ENCODE results near the gene EIF5A2. TPM values are rescaled to one million over a fixed set of nuclear protein-coding genes. Genes with fewer than 3 reads are reported as not detected.

The EIF5A2 gene
- total and polyA plus RNA-seq, 12 donors = 1.6 to 14.8 (median 8.5) TPM

DNA sequence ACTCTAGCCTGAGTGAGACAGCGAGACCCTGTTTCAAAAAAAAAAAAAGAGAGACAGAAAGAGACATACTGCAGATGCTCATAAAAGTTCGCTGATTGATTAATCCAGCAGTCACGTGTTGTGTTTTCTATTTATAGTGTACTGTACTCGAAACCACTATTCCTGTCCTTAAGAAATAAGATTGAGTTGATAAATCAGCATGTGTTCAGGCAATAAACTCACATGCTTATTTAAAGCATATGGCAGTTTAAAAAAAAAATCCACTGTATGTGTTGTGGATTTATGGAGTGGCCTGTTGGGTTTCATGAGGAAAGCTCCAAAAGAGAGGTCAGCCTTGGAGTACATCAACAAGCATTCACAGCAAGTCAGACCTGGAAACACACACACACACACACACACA is 56.1 kb downstream of the EIF5A2 start:
- Histone ChIP-seq H3K36me3 (no peaks in the 10 kb centered on the region), H3K27ac (no peak overlapping the region), H3K9me3 (no peaks in the 10 kb centered on the region), H3K27me3 (no peaks in the 10 kb centered on the region), H3K4me3 (no peak overlapping the region), H3K4me1 (no peaks in the 10 kb centered on the region)
- ATAC-seq (no peak), DNase-seq (no peak)
- TF ChIP-seq CTCF (IDR thresholded peaks at IDR 0.05) = no peak
- WGBS, 2 donors = 54 to 64% methylated on average over 4 of the region's 4 CpGs
- intact Hi-C loops (cut with DNase I) = no loop called here

DNA sequence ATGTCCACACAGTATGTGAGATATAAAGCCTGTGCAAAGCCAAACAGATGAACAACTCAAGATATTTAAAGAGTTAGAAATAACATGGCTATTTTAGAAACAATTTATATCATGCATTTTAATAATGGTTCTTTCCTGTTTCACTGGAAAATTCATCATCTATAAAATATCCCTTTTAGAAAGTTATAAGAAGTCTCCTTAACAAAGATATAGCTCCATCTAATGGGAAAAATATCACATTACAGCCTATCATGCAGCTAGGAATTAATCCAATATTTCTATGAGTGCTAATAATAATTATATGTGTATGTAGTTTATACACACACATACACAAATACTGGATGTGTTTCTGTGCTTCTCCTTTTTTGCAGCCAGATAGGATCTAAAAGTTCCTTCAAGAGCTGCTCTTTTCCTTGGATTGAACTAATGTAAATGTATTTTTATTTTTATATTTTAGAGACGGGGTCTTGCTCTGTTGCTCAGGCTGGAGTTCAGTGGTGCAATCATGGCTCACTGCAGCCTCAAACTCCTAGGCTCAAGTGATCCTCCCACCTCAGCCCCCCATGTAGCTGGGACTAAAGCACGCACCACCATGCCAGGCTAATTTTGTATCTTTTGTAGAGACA is 60.0 kb downstream of the EIF5A2 start:
- Histone ChIP-seq H3K27me3 (no peaks in the 10 kb centered on the region), H3K9me3 (peaks cover 0 to 8% (median 0%) of the 10 kb centered on the region in 11 donors), H3K36me3 (no peaks in the 10 kb centered on the region), H3K4me1 (no peaks in the 10 kb centered on the region), H3K4me3 (no peak overlapping the region), H3K27ac (no peak overlapping the region)
- DNase-seq = no peak
- no peak for ATAC-seq
- peak in 7 of 9 donors; percentile 28 to 59 (median 46) for TF ChIP-seq CTCF (IDR thresholded peaks at IDR 0.05)
- WGBS, 2 donors = 91 to 97% methylated on average over 2 of the region's 2 CpGs
- intact Hi-C loops (cut with DNase I) = no loop called here

GRCh38 chr3:170844377-170844776 is 64.1 kb downstream of the EIF5A2 start:
- Histone ChIP-seq H3K4me1 (no peaks in the 10 kb centered on the region), H3K9me3 (peaks cover 0 to 8% (median 0%) of the 10 kb centered on the region in 11 donors), H3K27me3 (peaks cover 0 to 7% (median 0%) of the 10 kb centered on the region in 7 donors), H3K36me3 (no peaks in the 10 kb centered on the region), H3K4me3 (no peak overlapping the region), H3K27ac (no peak overlapping the region)
- intact Hi-C loops (cut with DNase I) = no loop called here
- DNase-seq (no peak), ATAC-seq (no peak)
- no peak for TF ChIP-seq CTCF (IDR thresholded peaks at IDR 0.05)

- peaks cover 0 to 8% (median 0%) of the 10 kb centered on the region in 11 donors for H3K9me3 ChIP-seq
- H3K27ac ChIP-seq = no peak overlapping the region
- WGBS, 2 donors = 92% methylated on average over 2 of the region's 2 CpGs
- no peak for ATAC-seq
- no peak overlapping the region for H3K4me3 ChIP-seq
- DNase-seq = no peak
- H3K36me3 ChIP-seq = no peaks in the 10 kb centered on the region
- H3K4me1 ChIP-seq = no peaks in the 10 kb centered on the region
- intact Hi-C loops (cut with DNase I) = no loop called here
- H3K27me3 ChIP-seq = peaks cover 0 to 15% (median 0%) of the 10 kb centered on the region in 7 donors
- TF ChIP-seq CTCF (IDR thresholded peaks at IDR 0.05) = no peak
These were observed 68.1 kb downstream of the EIF5A2 start for GRCh38 chr3:170840291-170840859.

Measured in heart right ventricle (tissue), 16 donors.